Nucleus accumbens (tissue), 56 donors: Measurements from ENCODE around the gene DOCK3.
"Not testable (repeated sequence)": the region's sequence is repeated elsewhere in the genome, so short reads cannot be mapped to it uniquely, and the experiment has no call there.

ENCODE experiments used
- DNase-seq, 56 donors: peaks; one replicate each; lab custom pipeline; 2025; lab: John Stamatoyannopoulos, UW

Gene DOCK3

DNA sequence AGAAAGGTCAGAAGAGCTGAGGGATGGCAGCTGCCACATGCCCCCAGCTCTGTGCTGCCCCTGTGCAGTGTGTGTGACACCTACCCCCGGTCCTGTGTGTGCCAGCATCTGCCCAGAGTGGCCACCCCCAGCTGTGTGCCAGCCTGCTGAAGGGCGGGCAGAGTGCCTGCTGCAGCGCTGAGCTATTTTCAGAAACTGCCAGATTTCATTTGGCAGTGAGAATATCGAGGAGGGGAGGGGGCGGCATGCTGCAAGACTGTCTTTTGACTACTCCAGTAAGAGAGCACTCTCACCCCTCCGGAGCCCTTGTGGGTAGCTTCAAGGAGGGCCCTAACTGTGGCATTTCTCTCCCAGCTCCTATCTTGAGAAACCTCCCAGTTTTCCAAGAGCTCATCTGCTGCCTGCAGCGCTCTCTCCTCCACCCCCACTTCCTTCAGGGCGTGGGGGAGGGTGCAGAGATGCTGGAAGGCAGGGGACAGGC, 25.2 kb upstream of the DOCK3 start:
- DNase-seq, result peak in 50 of 56 donors; percentile 10 to 80 (median 50)

DNA sequence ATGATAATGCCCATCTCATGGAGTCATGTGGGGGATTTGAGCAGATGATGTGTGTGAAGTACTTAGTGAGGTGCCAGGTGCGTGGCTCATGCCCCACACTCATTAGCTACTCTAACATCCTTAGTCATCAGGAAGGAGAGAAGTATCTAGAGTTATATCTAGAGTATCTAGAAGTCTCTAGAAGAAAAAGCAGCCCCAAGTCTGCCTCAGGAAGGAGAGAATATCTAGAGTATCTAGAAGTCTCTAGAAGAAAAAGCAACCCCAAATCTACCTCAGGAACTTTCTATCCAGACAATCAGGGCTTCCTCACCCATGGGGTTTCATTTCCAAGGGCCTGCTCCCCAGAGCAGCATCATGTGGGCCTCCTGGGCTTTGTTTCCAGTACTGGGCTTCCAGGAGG, 24.7 kb upstream of the DOCK3 start:
- DNase-seq, result no peak

DNA sequence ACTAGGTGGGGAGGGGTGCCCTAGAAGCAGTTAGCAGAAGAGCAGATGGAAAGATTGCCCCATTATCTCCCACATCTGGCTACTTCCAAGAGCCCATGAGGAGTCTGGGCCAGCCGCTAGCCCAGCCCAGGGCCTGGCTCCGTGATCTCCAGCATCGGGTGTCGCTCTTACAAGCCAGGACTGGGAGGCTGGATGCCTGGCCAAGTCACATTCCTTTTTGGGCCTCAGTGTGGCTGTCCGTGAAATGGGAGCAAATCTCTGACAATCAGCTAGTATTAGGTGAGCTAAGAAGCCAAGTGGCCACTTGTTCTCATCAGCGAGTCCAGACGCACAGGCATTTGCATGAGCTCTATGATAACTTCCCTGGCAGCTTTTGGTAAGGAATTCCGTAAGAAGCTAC, 23.3 kb upstream of the DOCK3 start:
- no peak for DNase-seq

DNA sequence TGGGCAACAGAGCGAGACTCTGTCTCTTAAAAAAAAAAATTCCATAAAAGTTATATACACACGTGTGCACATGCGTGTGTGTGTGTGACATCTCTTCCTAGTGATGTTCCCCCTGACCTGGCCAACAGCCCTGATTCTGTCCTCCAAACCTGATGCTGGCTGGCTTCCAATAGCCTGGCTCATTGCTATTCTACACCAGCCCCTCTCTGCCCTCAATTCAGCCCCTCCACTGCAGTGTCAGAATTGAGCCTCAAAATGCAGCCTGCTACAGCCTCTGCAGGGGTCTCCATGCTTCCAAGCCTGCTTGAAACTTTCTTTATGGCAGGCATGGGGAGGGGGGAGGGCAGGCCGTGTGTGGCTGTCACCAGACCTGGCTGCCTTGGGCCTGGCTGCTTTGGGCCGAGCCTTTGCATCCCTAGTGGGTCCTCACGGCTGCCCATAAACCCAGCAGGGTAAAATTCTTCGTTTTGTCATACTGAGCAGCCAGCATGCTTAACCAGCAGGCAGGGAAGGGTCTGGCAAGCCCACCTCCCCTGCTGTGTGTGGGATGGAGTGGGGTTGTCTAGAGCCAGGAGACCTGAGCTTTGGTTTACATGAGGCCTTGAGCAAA, 22.7 kb upstream of the DOCK3 start:
- peak in 15 of 56 donors; percentile 6 to 67 (median 26) for DNase-seq

DNA sequence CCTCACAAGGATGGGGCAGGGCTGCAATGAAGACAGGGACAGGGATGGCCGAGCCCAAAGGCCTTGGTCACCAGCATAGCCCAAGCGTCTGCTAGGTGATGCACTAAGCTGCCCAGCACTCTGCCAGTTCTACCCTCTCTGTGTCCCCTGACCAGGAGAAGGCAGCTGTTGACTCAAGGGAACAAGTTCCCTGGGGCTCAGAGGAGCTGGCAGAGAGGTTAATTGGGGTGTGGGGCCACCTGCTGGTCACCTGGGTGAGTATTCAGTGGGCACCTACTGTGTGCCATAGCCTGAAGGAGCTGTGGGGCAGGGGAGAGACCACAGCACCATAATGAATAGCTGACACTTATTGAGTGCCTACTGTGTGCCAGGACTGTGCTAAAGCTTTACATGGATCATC, 22.0 kb upstream of the DOCK3 start:
- DNase-seq, result peak in 7 of 56 donors; percentile 8 to 31 (median 16)

DNA sequence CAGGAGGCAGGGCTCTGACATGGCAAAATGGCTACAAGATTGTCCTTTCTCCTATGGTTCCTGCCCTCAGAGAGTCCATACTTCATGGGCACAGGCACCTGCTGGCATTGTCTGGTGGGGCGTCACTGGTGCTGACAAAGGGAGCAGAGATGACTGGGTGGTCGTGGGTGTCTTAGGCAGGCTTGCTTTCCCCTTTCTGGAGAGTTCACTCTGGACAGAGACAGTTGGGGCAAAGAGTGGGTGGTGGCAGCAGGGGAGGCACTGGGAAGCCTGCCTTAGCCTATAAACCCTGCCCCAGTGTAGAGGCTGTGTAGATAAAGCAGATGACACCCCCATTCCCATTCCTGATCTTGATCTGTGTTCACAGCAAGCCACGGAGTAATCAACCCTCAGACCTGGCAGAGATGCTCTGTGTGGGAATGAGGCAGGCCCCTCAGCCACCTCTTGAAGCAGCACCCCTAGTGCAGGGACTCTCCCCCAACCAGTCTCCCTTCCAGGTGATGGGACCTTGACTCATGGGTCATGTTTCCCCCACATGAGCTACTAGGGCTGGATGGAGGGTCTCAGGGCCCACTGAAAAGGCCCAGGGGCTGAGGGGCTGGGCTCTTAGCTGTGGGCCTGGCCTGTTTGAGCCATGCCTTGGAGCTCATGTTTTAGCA, 20.7 kb upstream of the DOCK3 start:
- DNase-seq, result no peak

DNA sequence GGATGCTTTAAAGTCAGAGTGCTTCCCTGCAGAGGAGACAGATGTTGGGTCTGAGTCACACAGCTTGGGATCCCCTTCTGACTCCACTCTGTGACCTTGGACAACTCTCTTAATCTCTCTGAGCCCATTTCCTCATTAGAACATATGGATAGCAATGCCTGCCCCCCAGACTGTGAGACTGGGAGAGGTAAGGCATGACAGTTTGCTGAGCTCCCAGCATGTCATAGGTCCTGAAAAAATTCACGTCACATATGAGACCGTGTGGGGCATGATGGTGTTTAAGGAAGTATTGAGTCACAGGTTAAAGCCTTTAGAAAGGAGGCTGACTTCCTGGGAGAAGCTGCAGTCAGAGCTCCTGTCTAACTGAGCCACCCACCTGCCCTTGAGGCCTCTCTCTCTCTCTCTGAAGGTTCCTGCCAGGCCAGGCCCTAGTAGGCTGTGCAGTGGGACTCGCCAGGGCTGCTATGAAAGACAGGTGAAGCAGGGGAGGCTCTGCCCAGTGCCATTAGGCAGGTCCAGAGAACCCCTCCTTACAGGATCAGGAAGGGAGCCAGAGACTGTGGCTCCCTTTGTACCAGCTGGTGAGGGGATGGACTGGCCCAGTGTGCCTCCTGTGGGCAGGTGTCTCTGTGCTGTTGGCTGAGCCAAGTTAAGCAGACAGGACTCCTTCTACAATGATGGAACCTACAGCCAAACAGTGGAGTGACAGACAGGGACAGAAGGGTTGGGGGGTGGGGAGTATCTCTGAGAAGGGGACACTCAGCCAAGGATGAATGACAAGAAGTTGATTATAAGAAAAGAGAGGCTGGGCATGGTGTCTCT, 19.5 kb upstream of the DOCK3 start:
- no peak for DNase-seq

DNA sequence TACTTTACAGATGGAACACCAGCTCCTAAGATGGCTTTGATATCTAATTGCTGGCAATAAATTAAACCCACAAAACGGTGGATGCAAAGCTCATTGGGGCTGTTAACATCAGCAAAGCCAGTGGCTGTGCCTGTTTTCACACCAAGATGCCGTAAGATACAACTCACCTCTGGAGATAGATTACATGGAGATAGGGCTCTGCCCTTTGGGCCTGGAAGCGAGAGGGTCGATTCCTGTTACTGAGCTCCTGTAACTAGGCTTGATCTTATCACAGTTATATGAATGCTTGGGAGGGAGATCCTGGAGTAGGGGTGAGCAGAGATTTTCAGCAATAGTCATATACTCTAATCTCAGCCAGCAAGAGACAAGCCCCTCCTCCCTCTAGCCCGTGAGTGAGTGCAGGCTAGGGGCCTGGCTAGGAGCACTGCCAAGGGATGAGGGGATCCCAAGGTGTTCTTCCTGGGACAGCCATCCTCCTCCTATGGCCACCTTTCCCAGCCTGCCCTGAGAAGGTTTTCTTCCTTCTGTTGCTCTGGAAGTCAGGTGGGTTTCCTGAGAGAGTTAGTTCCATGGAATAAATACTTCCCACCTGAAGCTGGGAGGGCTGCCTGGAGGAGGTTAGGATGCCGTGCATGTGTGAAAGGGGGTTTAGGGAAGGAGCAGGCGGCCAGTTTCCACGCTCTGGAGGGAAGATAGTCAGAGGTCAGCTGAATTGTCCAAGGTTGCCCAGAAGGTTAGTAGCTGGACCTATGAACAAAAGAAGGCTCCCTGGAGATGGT, 18.1 kb upstream of the DOCK3 start:
- DNase-seq, result no peak

DNA sequence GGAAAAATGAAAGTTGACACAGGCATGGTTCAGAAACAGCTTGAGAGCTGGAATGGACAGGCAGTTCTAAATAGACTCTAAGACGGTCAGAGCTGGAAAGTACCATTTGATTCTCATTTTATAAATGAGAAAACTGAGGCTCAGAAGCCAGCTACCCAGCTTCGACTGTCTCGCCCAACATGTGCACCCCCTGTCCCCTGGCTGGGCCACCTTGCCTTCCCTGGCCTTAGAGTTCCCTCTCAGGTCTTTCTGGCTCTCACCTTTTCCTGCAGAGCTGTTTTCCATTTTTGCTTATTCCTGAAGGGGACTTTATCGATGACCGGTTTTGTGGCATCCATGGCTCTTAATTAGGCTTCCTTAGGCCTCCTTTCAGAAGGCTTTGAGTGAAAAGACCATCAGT, 17.3 kb upstream of the DOCK3 start:
- no peak for DNase-seq

DNA sequence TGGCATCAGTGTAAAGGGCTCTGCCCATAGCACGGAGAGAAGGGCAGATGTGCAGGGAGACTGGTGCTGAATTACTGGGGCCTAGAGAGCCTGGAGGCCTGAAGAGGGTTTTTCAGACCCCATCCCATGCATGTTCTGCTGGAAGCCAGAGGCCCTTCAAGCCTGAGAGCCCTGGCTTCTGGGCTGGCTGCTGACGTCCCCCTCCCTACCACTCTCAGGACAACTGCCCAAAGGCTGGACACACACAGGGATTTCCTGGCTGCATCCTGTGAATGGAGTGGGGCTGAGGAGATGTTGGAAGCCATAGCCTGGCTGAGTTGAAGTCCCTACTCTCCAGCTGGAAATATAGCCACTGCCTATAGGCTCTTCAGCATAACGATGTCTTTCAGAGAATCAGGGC, 16.9 kb upstream of the DOCK3 start:
- no peak for DNase-seq

DNA sequence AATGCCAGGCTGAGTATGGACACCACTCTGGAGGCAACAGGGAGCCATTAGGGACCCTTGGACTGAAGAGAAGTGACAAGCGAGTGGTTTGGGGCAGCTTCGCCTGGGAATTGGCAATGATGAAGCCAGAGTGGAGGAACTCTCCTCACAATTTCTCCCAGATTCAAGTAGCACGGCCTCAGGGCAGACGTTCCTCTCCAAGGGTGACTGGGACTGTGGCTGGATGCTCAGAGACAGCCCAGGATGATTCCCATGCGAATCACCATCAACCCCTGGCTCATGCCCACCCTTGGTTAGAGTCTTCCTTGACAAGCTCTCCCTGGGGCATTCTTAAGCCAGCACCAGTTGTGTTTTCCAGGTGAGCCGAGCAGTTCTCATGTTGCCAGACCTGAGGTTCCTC, 16.3 kb upstream of the DOCK3 start:
- DNase-seq, result no peak

DNA sequence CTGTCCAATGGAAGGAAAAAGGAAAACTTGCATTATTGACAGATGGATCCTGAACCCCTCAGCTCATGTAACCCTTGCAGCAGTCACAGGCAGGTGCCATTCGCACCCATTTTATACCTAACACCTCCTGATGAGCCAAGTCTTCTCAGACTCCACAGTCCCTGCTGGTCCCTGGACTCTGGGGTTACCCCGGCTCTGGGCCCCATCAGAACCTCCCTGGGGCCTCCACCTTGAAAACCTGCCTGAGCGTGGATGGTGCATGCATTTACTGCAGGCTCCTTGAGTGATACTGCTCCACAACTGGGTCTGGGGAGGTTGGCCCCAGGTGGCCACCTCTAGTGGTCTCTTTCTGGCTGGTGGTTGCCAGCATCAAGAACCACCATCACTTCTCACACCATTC, 15.9 kb upstream of the DOCK3 start:
- no peak for DNase-seq

DNA sequence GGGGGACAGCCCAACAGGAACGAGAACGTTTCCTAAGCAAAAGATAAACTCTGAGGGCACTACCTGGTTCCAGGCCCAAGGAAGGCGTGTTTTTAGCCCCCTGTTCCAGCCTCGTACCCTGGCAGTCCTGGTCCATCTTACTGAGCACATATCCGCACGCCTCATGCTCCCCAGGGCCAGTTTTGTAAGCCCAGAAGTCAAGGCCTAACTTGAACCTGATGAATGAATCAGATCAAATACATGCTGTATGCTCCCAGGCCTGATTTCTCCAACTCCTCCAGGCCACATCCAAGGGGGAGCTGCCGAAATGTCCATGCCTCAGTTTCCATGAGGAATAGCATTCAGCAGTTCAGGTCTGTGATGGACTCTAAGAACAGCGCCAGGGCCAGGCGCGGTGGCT, 14.3 kb upstream of the DOCK3 start:
- no peak for DNase-seq

DNA sequence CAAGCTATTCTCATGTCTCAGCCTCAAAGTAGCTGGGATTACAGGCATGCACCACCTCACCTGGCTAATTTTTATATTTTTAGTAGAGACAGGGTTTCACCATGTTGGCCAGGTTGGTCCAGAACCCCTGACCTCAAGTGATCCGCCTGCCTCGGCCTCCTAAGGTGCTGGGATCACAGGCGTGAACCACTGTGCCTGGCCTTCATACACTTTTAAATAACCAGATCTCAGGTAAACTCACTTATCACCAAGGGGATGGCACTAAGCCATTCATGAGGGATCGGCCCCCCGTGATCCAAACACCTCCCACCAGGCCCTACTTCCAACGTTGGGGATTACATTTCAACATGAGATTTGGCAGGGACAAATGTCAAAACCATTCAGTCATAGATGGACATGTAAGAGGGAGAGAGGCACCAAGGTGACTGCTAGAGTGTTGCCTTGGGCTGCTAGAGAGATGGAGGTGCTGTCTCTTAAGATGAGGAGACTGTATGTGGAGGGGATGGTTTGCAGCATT, 13.3 kb upstream of the DOCK3 start:
- DNase-seq, result no peak

DNA sequence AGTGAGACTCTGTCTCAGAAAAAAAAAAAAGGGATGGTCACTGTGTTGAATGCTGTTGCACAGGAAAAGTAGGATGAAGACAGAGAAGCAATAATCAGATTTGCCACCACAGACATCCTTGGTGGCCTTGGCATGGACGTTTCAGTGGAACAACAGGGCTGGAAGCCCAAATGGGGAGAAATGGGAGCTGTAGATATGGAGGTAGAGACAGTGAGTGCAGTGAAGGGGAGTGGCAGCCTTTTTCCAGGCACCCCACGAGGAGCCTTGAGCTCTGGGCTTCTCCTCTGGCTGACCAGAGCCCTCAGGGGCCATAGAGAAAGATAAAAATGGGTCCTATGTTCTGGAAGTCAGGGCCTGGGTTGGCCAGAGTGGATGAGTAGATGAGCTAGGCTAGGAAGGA, 12.3 kb upstream of the DOCK3 start:
- DNase-seq, result no peak

DNA sequence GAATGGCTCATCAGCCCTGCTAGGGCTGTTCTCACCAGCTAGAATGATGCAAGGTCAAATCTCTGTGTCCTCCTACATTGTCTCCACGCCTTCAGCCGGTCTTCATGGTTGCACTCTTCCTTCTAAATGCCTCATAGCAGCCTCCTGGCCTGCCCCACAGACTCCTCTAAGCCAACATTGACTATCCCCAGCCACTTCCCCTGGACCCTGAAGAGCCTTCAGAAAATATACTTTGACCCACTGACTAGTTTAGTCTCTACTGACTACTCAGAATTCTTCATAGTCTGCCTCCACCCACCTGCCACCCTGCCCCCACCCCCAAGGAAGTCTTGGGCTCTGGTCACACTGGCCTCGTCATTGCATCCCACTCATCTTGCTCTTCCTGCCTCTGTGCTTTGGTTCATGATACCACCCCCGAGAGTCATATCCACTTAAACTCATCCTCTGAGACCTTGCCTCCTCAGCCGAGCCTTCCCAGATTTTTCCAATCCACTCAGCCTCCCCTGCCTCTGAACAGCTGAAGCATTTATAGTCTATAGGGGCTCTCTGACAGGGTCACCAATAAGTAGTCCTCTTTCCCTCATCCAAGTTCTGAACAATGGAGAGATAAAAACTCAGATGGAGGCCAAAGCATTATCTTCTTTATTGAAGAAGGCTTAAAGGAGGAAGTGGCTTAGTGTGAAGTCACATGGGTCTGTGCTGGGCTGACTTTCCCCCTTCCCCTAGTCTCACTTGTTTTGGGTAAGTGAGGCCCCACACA, 9.5 kb upstream of the DOCK3 start:
- DNase-seq, result no peak

DNA sequence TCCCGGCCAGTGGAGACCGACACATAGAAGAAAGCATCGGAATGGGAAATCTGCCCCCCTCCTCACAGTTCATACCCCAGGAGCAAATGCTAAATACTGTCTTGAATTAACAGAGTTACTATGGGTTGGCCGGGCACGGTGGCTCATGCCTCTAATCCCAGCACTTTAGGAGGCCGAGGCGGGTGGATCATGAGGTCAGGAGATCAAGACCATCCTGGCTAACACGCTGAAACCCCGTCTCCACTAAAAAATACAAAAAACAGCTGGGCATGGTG, 8.9 kb upstream of the DOCK3 start:
- not testable (repeated sequence) for DNase-seq

DNA sequence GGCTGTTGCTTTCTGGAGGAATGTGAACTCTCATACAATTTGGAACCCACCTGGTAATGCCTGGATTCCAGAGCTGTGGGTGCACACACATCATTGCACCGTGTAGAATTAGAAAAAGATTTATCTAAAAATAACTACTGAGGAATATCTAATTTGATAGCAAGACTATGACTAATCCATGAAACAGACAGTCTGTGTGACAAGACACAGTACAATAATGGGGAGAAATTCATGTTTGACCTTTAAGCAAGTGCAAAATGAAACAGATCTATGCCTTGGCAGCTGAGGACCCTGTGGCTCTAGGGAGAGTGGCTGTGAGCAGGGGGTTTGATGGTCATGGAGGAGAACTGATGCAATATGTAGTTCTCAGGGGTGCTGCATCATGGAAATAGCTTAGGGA, 7.9 kb upstream of the DOCK3 start:
- peak in 6 of 56 donors; percentile 10 to 40 (median 28) for DNase-seq

DNA sequence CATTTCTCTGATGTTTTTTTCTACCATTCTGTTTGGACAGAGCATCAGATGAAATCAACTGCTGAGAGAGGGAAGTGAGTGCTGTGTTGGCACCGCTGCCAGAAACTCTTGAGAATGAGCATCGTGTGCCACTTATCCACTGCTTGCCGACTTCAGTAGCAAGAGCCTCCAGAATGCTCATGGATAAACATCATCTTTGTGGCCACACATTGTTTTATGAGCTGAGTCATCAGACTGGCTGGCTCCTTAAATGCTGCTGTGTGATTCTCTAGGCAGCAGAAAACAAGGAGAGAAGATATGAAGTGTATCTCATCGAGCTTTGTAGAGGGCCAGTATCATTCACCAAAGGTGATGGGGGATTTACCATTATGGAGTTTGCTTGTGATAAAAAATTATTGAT, 3.4 kb upstream of the DOCK3 start:
- DNase-seq, result peak in 2 of 56 donors; percentile 11 to 56

DNA sequence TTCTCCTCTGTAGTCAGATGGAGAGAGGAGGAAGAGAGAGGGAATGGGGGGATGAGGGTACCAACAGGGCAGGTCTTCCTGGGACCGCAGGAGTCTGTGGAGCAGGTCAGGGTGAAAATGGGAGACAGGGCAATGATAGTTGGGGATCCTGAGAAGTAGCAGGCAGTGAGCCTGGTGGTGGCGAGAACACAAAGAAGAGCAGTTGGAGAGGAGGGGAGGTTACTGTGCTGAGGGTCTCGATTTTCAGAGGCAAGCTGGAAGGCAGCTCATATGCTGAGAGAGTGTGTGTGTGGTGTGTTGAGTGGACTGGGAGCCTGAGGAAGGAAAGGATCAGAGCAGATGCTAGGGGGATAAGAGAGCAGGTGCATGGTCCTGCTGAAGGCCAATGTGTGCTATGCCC, 2.1 kb upstream of the DOCK3 start:
- no peak for DNase-seq
